Midbrain (tissue), 1 donor: Measurements from ENCODE around the gene CGB8.

ENCODE experiments used
- DNase-seq: peaks from one replicate; lab custom pipeline; 2025; lab: John Stamatoyannopoulos, UW

CGB8 gene

GRCh38 chr19:49006905-49007304 is 42.0 kb downstream of the CGB8 start:
- DNase-seq: no peak

DNA sequence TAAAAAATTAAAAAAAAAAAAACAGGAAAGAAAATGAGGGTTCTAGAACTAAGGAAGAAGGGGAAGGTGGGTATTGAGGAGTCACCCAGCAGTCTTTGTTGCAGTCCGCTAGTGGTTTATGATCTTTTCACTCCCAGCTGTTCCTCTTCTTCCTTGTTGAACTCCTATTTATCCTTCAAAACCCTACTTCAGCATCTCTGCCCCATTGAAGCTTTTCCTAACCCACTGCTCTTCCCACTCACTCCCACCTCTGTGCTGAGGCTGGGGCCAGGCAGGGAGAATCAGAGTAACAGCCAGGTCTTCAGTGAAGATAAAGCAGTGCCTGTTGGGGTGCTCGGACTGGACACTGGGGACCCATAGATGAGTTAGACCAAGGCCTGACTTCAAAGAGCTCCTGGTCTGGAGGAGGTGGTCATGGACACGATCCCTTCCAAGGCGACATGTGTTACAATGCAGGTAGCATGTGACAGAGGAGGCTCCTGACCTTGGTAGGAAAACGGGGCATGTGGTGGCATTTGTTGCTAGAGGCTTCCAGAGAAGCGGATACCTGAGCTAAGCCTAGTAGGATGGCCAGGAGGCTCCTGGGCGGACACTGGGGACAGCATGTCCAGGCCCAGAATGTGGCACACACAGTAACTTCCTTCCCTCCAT is 43.8 kb downstream of the CGB8 start:
- no peak for DNase-seq

DNA sequence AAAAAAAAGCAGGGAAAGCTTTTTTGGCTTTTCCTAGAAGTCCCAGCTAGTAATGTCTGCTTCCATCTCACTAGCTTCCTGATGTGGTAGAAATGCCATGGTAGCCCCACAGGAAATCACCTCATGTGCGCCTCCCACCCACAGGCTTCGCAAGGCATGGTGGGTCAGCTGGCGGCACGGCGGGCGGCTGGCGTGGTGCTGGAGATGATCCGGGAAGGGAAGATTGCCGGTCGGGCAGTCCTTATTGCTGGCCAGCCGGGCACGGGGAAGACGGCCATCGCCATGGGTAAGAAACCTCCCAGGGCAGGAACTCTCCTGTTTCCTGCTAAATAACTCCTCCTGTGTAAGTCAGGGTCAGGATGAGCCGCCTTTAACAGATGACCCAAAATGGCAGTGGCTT is 44.8 kb downstream of the CGB8 start:
- no peak for DNase-seq

GRCh38 chr19:48999481-49000325 is 49.2 kb downstream of the CGB8 start:
- no peak for DNase-seq

DNA sequence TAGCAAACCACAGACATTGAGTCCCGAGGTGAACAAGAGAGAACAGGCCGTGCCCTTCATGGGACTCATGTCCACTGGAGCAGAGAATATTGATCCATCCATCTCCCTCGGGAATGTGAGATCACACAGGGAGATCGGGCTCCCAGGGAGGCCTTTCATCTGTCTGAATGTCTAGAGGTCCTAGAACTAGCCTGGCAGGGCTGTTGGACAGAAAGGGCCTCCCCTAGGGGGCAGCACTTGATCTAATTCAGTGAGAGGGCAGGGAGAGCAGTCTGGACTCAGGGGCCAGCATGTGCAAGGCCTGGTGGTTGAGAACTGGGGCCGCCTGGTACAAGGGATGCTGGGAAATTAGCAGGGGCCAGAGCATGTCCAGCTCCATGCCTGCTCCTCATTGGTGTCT is 50.9 kb downstream of the CGB8 start:
- no peak for DNase-seq
